Small intestine (tissue), 16 donors: Measurements from ENCODE around the gene PALLD. TPM values are rescaled to one million over a fixed set of nuclear protein-coding genes. Genes with fewer than 3 reads are reported as not detected.
A peak's percentile ranks its signal among the peaks of the same experiment; 100 is the strongest.
"Not testable (repeated sequence)": the region's sequence is repeated elsewhere in the genome, so short reads cannot be mapped to it uniquely, and the experiment has no call there.

Source experiments
- DNase-seq, 2 donors: peaks; one replicate each; pipeline versions ENCODE4 v3.0.0 to v3.0.0-alpha.2; 2013
- FAIRE-seq: peaks from 2 replicates; lab custom pipeline; 2012; peaks lifted over from hg19 to GRCh38; lab: Jason Lieb, UNC
- H3K27ac ChIP-seq, 3 donors: one replicate each; pipeline ENCODE4 v1.5.1; 2013; ENCODE audit warnings: low read length in 2 of 3, mild to moderate bottlenecking in 2 of 3, control low read depth in 1 of 3, inconsistent platforms in 1 of 3, low read depth in 1 of 3, moderate library complexity in 1 of 3
- H3K27me3 ChIP-seq, 3 donors: one replicate each; pipeline ENCODE4 v1.6.1; 2013; ENCODE audit warnings: low read length in 3 of 3, inconsistent platforms in 1 of 3; ENCODE audit not compliant: control insufficient read depth in 3 of 3, insufficient read depth in 3 of 3
- H3K36me3 ChIP-seq, 3 donors: one replicate each; pipeline ENCODE4 v1.6.1; 2013; ENCODE audit warnings: low read length in 3 of 3, inconsistent platforms in 1 of 3, low read depth in 1 of 3, mild to moderate bottlenecking in 1 of 3, moderate library complexity in 1 of 3; ENCODE audit not compliant: control insufficient read depth in 3 of 3, insufficient read depth in 2 of 3
- H3K4me1 ChIP-seq, 3 donors: one replicate each; pipeline ENCODE4 v1.6.1; 2013; ENCODE audit warnings: low read length in 2 of 3, inconsistent platforms in 1 of 3, low read depth in 1 of 3, mild to moderate bottlenecking in 1 of 3, moderate library complexity in 1 of 3; ENCODE audit not compliant: control insufficient read depth in 3 of 3, insufficient read depth in 2 of 3
- H3K4me3 ChIP-seq, 3 donors: one replicate each; pipeline ENCODE4 v1.5.1; 2013; ENCODE audit warnings: low read length in 3 of 3, control low read depth in 1 of 3, inconsistent platforms in 1 of 3, low read depth in 1 of 3, mild to moderate bottlenecking in 1 of 3, moderate library complexity in 1 of 3
- H3K9me3 ChIP-seq, 2 donors: one replicate each; pipeline ENCODE4 v1.6.1; 2013; ENCODE audit warnings: low read depth in 1 of 2, low read length in 1 of 2; ENCODE audit not compliant: control insufficient read depth in 2 of 2, insufficient read depth in 1 of 2
- WGBS, 3 donors: extraction: QIAGEN DNeasy Blood & Tissue Kit; methylation state at CpG; one replicate each; pipeline ENCODE4 v1.1.7; 2013; 5-methylcytosine and 5-hydroxymethylcytosine counted together
- long read RNA-seq, 10 donors: transcript quantifications; one replicate each; lab custom pipeline, GENCODE V29; 2026
- polyA plus RNA-seq, 4 donors: library from polyadenylated mRNA; stranded (reverse) in 3 of 4; unstranded in 1 of 4; fragments of 200-250 nt in 3 of 4; fragments of 120-200 nt in 1 of 4; gene quantifications; one replicate each; pipeline versions ENCODE4 v1.2.1 to v1.2.3, GENCODE V29; 2013
- donor health status: healthy with polysubstance abuse.
- donor health status: control.
- donor health status: control.
- donor health status: Bipolar disorder and iron deficiency.
- donor health status: healthy.

Gene PALLD
- 10 to 100 TPM; 31.3 to 58.9 (median 38.0) TPM for polyA plus RNA-seq
- long read RNA-seq, donor 1, full-length matches to known transcripts = 6 of 69 reads
- long read RNA-seq, donor 1, partial matches to known transcripts = 63 of 69 reads
- long read RNA-seq, donor 1, other reads (novel, unspliced or antisense) = 0 of 69 reads
- long read RNA-seq, donor 2, full-length matches to known transcripts = 1 of 1 reads
- long read RNA-seq, donor 2, partial matches to known transcripts = 0 of 1 reads
- long read RNA-seq, donor 2, other reads (novel, unspliced or antisense) = 0 of 1 reads
- long read RNA-seq, donor 3, full-length matches to known transcripts = 2 of 8 reads
- long read RNA-seq, donor 3, partial matches to known transcripts = 6 of 8 reads
- long read RNA-seq, donor 3, other reads (novel, unspliced or antisense) = 0 of 8 reads
- long read RNA-seq, donor 4 = 0 reads
- long read RNA-seq, donor 5, full-length matches to known transcripts = 2 of 2 reads
- long read RNA-seq, donor 5, partial matches to known transcripts = 0 of 2 reads
- long read RNA-seq, donor 5, other reads (novel, unspliced or antisense) = 0 of 2 reads
- long read RNA-seq, donor 6, full-length matches to known transcripts = 2 of 21 reads
- long read RNA-seq, donor 6, partial matches to known transcripts = 19 of 21 reads
- long read RNA-seq, donor 6, other reads (novel, unspliced or antisense) = 0 of 21 reads
- long read RNA-seq, donor 7, full-length matches to known transcripts = 19 of 170 reads
- long read RNA-seq, donor 7, partial matches to known transcripts = 132 of 170 reads
- long read RNA-seq, donor 7, other reads (novel, unspliced or antisense) = 19 of 170 reads
- long read RNA-seq, donor 8 = 0 reads
- long read RNA-seq, donor 9 = 0 reads
- long read RNA-seq, donor 10, full-length matches to known transcripts = 16 of 71 reads
- long read RNA-seq, donor 10, partial matches to known transcripts = 50 of 71 reads
- long read RNA-seq, donor 10, other reads (novel, unspliced or antisense) = 5 of 71 reads

DNA sequence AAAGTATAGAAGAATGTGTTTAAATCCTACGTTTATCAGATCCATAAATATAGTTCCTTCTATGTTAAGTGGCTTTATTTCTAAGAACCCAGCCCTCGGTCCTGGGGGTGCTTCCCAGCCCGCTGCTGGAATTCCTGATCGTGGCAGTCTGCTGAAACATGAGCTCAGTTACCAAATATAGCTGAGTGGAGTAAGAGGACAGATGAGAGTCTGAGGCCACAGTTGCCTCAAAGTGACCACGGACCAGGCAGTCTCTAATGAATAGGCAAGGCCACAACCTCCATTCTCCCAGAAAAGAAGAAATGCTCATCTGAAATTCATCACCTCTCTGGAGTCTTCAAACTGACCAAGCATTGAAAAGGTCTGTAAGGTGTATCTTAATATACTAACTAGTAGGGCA is at the start of gene PALLD:
Gene PALLD (plus strand): TSS at position 219 of the 400 bp plus-strand sequence.
- no peaks in the 10 kb centered on the region for H3K27me3 ChIP-seq
- FAIRE-seq (no peak), DNase-seq (no peak)
- no peaks in the 10 kb centered on the region for H3K9me3 ChIP-seq
- no peak within 1 kb of the TSS for H3K4me3 ChIP-seq
- H3K27ac ChIP-seq = no peak within 1 kb of the TSS
- H3K4me1 ChIP-seq = no peaks in the 10 kb centered on the region
- no peaks in the 10 kb centered on the region for H3K36me3 ChIP-seq
- WGBS, 3 donors = 47 to 60% (median 49%) methylated on average over 5 of the region's 5 CpGs

DNA sequence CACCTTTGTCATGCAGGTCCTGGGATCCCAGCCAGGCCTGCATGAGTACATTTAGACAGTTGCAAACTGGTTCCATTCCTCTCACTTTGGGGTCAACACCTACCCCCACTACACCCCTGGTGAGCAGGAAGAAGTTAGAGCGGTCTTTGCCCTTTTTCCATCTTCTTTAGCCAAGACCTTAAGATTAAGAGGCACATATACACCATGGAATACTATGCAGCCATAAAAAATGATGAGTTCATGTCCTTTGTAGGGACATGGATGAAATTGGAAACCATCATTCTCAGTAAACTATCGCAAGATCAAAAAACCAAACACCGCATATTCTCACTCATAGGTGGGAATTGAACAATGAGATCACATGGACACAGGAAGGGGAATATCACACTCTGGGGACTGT is 47.8 kb upstream of the PALLD start:
- FAIRE-seq, H3K4me3 ChIP-seq: not testable (repeated sequence)

DNA sequence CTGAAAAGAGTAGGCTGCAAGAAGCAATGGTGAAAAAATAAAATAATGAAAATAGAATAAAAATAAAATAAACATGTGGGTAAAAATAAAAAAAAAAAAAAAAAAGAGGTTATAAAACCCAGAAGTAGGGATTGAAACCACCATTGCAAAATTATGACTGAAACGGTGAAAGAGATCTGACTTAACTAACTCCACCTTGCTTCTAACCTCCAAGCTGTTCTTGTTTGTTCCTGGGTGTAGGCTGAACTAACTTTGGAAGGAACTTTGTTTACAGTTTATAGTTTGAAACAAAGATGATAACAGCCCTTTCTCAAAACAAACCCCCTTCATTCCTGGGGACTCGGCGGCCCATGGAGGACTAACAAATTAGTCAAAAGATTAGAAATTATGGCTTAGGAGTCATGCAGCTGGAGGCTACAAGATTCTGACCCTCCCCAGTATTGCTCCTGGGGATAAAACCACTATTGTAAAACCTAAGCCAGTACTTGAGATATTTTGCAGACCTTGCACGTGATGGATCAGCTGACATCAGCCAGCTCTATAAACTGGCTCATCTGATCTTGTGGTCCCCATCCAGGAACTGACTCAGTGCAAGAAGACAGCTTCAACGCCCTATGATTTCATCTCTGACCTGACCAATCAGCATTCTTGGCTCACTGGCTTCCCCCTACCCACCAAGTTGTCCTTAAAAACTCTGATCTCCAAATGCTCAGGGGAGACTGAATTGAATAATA is 47.0 kb upstream of the PALLD start:
- DNase-seq = peak; percentile 16 to 20
- 65 to 83% (median 78%) methylated on average over 5 of the region's 5 CpGs for WGBS, 3 donors
- H3K4me1 ChIP-seq = no peaks in the 10 kb centered on the region
- H3K36me3 ChIP-seq = peaks cover 4 to 6% (median 4%) of the 10 kb centered on the region in 3 donors
- H3K27me3 ChIP-seq = no peaks in the 10 kb centered on the region
- no peak overlapping the region for H3K4me3 ChIP-seq
- H3K27ac ChIP-seq = no peak overlapping the region
- peaks cover 0 to 2% of the 10 kb centered on the region in 2 donors for H3K9me3 ChIP-seq
- peak; percentile 41 for FAIRE-seq

More for the DNA sequence above, 47.8 kb upstream of the PALLD start:
- not testable (repeated sequence) for H3K4me1 ChIP-seq, H3K36me3 ChIP-seq, DNase-seq, H3K27me3 ChIP-seq, H3K9me3 ChIP-seq, H3K27ac ChIP-seq
- 92 to 95% (median 93%) methylated on average over 3 of the region's 3 CpGs for WGBS, 3 donors

DNA sequence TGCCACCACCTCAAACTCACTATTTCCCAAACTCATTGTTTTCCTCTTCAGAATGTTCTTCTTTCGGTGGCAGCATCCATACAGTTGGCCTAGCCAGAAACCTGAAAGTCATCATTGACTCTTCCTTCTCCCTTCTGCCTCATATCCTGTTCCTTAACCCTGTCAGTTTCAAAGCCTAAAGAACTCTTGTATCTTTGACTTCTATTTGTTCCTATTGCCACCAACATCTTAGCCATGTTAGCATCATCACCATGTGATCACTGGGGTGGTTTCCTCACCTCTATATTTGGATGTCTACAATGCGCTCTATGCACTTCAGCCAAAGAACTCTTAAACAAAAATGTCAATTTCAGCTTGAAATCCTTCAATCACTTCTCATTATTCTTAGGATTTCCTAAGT is 45.5 kb upstream of the PALLD start:
- DNase-seq (no peak), FAIRE-seq (no peak)
- Histone ChIP-seq H3K4me3 (no peak overlapping the region), H3K9me3 (peaks cover 0 to 2% of the 10 kb centered on the region in 2 donors), H3K4me1 (no peaks in the 10 kb centered on the region), H3K27me3 (no peaks in the 10 kb centered on the region), H3K27ac (peak overlapping the region in 1 of 3 donors; percentile 42), H3K36me3 (peaks cover 4 to 6% (median 6%) of the 10 kb centered on the region in 3 donors)
- WGBS, 3 donors = 90 to 98% (median 91%) methylated on average over 2 of the region's 2 CpGs

DNA sequence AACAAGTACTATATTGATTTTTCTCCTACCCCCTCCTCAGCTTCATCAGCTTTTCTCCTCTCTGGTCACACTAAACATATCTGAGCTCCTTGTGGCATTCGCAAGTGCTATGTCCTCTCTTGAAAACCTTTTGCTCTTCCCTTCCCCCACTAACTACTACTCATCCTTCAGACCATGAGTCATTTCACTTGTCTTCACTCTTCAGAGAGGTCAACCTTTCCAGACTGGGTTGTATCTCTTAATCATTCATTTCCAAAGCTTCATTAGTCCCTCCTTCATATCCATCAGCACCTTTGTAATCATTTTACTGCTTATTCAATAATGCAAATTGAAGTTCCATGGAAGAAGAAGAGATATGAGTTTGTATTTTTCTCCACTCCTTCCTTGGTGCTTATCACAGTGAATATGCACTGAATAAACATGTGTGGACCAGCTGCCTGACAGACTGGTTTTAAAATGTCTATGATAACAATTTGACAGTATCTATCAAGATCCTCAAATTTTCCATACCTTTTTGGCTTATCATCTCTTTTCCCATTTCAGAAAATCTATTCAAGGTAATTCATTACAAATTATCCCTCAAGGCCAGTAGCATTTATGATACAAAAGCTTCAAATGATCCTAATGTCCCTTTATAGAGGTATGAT is 45.0 kb upstream of the PALLD start:
- peak; percentile 16 to 65 for DNase-seq
- Histone ChIP-seq H3K27me3 (no peaks in the 10 kb centered on the region), H3K9me3 (peaks cover 0 to 2% of the 10 kb centered on the region in 2 donors), H3K4me3 (no peak overlapping the region), H3K36me3 (peaks cover 4 to 6% (median 6%) of the 10 kb centered on the region in 3 donors), H3K27ac (no peak overlapping the region), H3K4me1 (no peaks in the 10 kb centered on the region)
- 64 to 77% (median 70%) methylated on average over 1 of the region's 1 CpG for WGBS, 3 donors
- no peak for FAIRE-seq

DNA sequence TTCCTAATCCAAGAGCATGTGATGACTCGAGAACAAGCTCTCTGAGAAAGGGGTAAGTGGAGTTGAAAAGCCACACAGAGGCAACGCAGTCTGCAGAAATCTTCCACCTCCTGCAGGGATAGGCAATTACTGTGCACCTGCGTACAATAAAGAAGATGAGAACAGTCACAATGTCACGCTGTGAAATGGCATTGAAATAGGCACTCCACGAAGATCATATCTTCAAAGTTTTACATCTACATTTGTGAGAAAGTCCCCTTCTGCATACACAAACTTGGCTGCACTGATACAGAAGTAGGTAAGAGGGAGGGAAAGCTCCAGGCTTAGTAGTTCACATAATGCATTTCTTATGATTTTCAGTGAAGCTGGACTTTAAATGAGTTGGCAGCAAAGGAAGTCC is 43.7 kb upstream of the PALLD start:
- peaks cover 4 to 8% (median 6%) of the 10 kb centered on the region in 3 donors for H3K36me3 ChIP-seq
- H3K4me1 ChIP-seq = no peaks in the 10 kb centered on the region
- no peak overlapping the region for H3K27ac ChIP-seq
- peaks cover 0 to 2% of the 10 kb centered on the region in 2 donors for H3K9me3 ChIP-seq
- FAIRE-seq = no peak
- H3K4me3 ChIP-seq = no peak overlapping the region
- DNase-seq = no peak
- 87 to 93% (median 88%) methylated on average over 5 of the region's 5 CpGs for WGBS, 3 donors
- H3K27me3 ChIP-seq = no peaks in the 10 kb centered on the region

DNA sequence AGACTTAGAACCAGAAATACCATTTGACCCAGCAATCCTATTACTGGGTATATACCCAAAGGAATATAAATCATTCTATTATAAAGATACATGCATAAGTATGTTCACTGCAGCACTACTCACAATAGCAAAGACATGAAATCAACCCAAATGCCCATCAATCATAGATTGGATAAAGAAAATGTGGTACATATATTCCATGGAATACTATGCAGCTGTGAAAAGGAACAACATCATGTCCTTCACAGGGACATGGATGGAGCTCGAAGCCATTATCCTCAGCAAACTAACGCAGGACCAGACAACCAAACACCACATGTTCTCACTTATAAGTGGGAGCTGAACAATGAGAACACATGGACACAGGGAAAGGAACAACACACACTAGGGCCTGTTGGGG is 38.6 kb upstream of the PALLD start:
- H3K4me1 ChIP-seq, H3K9me3 ChIP-seq, H3K27ac ChIP-seq, H3K27me3 ChIP-seq, DNase-seq, FAIRE-seq, H3K4me3 ChIP-seq, H3K36me3 ChIP-seq: not testable (repeated sequence)
- WGBS, 3 donors = 97% methylated on average over 2 of the region's 2 CpGs
